HG02759 (cell line): ENCODE results near the gene ST6GALNAC5.

Source experiments
- ATAC-seq: cut with Tn5 transposase; IDR thresholded peaks from one replicate; pipeline ENCODE4 v1.9.1; 2021; ENCODE audit warnings: mild to moderate bottlenecking, moderate library complexity; ENCODE audit not compliant: unreplicated experiment

ST6GALNAC5 gene

DNA sequence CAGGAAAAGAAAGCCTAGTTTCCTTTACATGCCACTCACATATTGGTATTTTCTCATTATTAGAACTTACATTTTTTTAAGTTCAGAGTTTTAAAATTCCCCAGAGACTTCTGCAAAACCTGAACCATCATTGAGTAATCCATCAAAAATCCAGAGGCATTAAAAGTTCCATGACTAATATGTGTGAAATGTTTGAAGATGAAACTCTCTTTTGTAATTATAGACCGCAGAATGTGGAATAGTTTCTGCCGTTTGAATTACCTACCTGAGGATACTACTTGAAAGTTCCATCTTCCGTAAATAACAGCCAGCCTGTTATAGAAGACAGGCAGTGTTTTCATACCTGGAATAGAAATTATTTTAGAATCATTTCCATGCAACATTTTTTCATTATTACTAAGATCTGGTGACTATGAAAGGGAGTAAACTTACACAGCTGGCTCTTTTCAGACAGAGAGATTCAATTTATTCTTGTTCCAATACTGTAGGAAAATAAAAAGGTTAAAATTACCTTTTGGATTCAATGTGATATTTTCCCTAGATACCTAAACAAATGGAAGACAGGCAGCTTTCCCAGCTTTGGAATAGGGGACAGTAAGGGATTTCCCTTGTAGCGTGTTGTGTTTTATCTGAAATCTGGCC lies 131.4 kb downstream of the ST6GALNAC5 start:
- ATAC-seq, result no peak

DNA sequence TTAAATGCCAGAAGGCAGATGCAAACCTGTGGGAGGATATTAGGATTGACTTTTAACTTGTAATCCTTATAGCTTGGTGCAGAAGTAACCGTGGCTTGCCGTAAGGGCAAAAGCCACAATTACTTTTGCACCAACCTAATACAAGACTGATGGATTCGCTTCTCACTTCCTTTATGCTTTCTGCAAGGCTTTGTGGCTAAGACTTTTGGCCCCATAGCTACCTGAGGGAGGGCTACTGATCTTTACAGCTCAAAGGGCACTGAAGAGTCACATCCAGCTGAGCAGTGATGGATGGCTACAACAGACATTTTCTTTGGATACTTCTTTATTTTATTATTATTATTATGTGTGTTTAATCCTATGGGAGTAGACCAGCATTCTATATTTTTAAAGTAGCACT lies 140.4 kb downstream of the ST6GALNAC5 start:
- ATAC-seq, result no peak

DNA sequence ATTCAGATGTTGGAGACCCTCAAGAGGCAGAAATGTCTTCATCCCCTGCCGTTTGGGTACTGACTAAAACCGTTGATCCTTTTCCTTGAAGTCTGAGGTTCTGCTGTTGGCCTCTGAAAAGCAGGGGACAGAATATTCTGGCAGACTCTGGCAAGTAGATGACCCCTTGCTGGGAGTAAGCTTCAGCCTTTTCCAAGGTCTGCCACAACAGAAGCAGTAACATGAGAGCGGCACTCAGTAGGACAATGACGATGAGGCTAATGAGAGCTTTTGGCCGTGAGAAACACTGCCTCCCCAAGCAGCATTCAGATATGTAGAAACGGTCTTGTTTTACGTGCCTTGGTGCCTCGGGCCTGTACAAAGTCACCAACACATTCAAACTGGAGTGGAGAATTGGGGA lies 143.7 kb downstream of the ST6GALNAC5 start:
- ATAC-seq, result no peak

- no peak for ATAC-seq
Measured at GRCh38 chr1:77012066-77012465, 144.8 kb downstream of the ST6GALNAC5 start.

- no peak for ATAC-seq
Measured at GRCh38 chr1:77014073-77014788, 147.0 kb downstream of the ST6GALNAC5 start.

GRCh38 chr1:77015748-77016341 lies 148.6 kb downstream of the ST6GALNAC5 start:
- no peak for ATAC-seq

DNA sequence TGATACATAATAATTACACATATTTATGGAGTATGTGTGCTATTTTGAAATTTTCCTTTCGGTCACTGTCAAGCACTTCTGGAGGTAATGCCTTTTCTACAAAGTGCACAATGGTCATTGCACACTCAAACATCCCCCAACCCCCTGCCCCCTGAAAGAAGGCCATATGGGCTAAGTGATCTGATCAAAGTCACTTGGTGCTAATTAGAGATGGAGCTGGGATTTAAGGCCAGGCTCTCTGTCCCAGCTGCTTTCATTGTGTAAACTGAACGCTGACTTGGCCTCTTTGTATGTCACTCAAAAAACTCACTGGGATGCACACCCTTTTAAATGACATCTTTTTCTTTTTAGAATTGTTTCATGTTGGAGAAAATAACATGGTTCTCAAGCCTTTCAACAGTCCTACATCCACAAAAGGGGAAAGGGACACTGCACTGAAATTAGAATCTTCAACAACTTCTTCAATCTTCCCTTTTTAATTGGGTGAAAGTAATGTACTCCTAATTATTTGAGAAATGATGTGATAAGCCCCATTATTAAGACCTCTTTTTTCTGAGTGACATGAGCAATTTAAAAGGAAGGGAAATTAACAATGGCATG lies 149.2 kb downstream of the ST6GALNAC5 start:
- no peak for ATAC-seq

DNA sequence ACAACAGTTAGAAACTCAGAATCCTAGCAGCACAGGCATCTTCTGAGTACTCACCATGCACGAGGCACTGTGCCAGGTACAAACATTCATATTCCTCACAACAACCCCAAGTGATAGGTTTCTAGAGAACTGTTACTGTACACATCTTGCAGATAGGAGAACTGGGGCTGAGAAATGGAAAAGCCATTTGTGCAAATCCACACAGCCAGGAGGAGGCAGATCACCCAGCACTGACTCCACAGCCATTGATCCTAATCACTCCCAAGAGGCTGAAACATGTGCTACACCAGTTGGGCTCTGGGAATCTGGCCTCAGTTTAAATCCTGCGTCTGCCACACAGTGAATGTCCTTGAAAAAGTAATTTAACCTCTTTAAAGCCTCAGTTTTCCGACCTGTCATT lies 151.0 kb downstream of the ST6GALNAC5 start:
- ATAC-seq, result no peak

DNA sequence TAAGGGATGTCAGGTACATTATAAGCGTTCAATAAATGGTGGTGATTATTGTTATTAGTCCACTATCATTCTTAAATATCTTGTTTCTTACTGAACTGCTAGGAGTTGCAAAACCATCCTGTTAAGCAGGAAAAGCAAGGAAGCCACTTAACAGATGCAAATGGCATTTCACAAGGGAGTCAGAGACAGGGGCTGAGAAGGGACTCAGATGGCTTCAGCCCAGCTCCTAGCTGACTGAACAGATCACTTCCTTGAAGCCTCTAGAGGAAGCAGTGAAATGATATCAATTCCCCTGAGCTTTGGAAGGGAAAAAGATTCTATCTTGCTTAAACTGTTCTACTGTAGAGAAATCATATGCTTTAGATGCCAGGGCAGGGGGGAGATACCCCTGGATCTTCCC lies 151.5 kb downstream of the ST6GALNAC5 start:
- no peak for ATAC-seq

DNA sequence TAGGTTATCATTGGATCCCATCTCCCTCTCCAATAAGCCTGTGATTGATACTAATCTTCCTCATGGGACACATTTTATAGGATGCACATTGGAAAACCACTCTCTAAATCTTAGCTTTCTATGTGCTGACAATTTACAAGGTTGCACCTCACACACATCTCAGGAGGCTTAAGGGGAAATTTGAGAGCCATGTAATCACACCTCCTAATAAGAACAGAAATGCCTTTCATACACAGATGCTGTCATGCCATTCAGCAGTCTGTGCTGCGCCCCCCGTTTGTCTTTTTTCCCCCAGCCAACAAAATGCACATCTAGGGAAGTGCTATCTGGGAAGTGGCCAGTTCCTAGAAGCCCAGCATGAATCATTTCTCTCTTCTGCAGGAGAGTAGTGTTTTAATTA lies 154.5 kb downstream of the ST6GALNAC5 start:
- no peak for ATAC-seq

DNA sequence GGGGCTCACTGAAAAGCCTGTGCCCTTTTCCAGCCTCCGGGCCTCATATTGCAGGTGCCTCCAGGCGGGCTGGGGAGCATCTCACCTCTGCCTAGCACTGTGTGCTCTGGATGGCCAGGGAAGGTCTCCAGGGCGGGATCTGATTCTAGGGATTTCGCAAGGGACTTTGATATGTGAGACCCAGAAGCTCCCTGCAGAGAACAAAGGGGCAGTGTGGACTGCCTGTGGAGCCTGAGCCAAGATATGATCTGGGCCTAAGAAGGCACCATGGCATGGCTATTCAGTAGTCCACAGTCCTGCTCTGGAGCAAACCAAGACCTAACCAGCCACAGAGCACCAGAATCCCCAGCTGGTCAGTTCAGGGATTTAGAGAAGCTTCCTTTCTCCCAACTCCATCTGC lies 157.2 kb downstream of the ST6GALNAC5 start:
- ATAC-seq, result no peak

- no peak for ATAC-seq
Measured at GRCh38 chr1:77025599-77025998, 158.3 kb downstream of the ST6GALNAC5 start.

- no peak for ATAC-seq
Measured at GRCh38 chr1:77026135-77026534, 158.9 kb downstream of the ST6GALNAC5 start.

- ATAC-seq, result no peak
Measured at GRCh38 chr1:77026640-77027039, 159.4 kb downstream of the ST6GALNAC5 start.

DNA sequence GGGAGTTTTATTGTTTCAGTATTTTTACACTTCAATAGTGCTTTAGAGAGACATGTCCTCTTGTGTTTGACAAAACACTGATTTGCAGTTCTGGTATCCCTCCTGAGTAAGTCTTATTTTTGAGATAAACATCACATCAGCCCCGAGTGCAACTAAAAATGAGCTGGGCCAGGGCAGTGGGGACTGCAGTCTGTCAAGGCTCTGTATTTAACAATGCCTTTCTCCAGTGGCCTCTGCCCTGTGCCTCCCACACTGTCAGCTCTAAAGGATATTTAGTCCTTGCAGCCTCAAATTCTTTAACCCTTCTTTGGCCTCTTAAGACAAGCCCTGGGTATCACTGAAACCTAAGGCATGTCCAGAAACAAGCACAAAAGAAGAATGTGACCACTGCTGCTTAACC lies 160.6 kb downstream of the ST6GALNAC5 start:
- ATAC-seq, result no peak

DNA sequence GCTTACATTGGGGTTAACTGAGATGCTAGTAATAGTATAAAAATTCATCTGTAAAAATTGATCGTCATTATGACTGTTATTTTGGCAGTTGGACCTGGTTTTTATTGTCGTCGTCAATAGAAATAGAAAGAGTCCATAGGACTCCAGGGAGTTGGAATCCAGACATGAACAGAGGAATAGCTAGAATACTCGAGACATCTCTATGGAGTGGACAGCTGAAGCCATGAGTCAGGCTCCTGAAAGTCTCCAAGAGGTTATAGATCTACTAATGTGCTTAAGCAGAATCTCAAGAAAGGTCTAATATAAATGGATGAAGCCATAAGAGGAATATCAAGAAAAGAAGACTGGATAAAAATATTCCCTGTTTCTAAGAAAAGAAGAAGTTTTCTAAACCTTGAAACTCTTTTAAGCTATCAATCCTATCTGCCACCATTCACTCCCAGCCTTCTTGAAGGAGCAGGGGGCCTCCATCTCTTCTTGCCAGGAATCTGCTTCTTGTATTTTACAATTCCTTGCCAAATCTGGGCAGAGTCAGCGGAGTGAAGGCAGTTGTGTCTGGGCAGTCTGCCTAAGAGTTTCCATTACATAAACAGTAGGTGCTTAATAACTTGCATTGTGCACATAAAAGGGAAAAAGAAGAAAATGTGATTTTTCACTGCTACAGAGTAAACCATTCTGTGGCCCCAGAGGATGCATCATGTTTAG lies 163.3 kb downstream of the ST6GALNAC5 start:
- ATAC-seq, result no peak

DNA sequence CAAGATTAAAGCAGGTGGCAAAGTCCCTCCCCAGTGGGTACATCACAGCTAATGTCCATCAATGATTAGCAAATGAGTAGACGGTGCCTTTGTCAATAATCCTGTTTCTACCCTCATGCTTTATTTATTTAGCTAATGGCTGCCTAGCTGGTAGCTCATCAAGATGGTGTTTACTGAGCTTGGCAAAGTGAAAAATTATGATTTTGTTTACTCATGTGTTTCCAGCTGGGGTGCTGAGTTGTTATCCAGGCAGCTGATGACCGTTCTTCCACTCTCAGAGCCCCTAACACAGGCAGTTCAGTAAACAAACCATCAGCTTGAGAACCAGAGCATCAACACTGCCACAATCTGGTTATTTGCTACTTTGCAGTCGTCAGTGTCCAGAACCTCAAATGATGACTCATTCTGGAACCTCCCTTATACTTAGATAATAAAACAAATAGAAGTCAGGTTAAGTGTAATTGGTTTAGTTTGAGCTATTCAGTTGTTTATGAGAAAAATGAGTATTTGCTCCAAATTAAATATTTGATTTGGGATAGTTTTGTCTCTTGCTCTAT lies 163.9 kb downstream of the ST6GALNAC5 start:
- no peak for ATAC-seq

GRCh38 chr1:77036560-77036959 lies 169.3 kb downstream of the ST6GALNAC5 start:
- no peak for ATAC-seq

- no peak for ATAC-seq
Measured at GRCh38 chr1:77037038-77037437, 169.8 kb downstream of the ST6GALNAC5 start.

GRCh38 chr1:77038000-77038399 lies 170.7 kb downstream of the ST6GALNAC5 start:
- no peak for ATAC-seq

DNA sequence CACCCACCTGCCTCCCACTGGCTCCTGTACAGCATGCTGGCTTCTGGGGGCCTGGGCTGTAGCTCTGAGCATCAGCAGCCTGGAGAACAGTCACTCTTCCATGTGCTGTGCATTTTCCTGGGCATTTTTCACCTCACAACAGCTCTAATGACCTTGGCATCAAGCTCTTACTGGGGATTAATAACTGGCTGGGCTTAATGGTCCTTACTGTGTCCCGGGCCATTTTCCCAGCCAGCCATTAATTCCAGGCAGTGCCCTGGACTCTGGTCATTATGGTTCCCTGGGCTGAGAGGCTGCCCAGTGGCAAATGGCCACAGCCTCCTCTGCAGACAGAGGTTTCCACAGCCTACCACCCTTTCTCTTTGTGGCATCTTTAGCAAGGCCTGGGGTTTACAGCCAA lies 171.8 kb downstream of the ST6GALNAC5 start:
- no peak for ATAC-seq
